Pancreas (tissue), 10 donors: ENCODE measurements around the gene ADIPOR1. TPM values are rescaled to one million over a fixed set of nuclear protein-coding genes. Genes with fewer than 3 reads are reported as not detected.

Experiments used
- ATAC-seq, 4 donors: fragments of 200-7000 bp; cut with Tn5 transposase; one replicate each; pipeline versions ENCODE4 v1.8.0 to v1.9.1; 2020; ENCODE audit warnings: mild to moderate bottlenecking in 4 of 4, moderate library complexity in 4 of 4
- DNase-seq, 6 donors: peaks; one replicate each; pipeline ENCODE4 v3.0.0-alpha.2; 2020
- FAIRE-seq: peaks from 2 replicates; lab custom pipeline; 2012; peaks lifted over from hg19 to GRCh38; lab: Jason Lieb, UNC
- H3K27ac ChIP-seq, 4 donors: fragments of 200-600 bp; sonication (generic); 1 replicate in 3 of 4; 2 replicates in 1 of 4; pipeline versions ENCODE4 v1.5.0 to v1.8.0; 2020
- H3K27me3 ChIP-seq, 4 donors: fragments of 200-600 bp; one replicate each; pipeline ENCODE4 v1.8.0; 2021
- H3K36me3 ChIP-seq, 3 donors: fragments of 200-600 bp; sonication (generic) in 1 of 3; one replicate each; pipeline versions ENCODE4 v1.5.0 to v1.8.0; 2020 to 2021
- H3K4me1 ChIP-seq, 3 donors: fragments of 200-600 bp; one replicate each; pipeline ENCODE4 v1.8.0; 2021
- H3K4me3 ChIP-seq, 4 donors: fragments of 200-600 bp; sonication (generic) in 2 of 4; one replicate each; pipeline versions ENCODE4 v1.5.0 to v1.8.0; 2020 to 2021
- H3K9me3 ChIP-seq, 4 donors: fragments of 200-600 bp; one replicate each; pipeline ENCODE4 v1.8.0; 2021
- WGBS, 2 donors: extraction: QIAGEN DNeasy Blood & Tissue Kit; methylation state at CpG; one replicate each; pipeline ENCODE4 v1.1.7; 2013; 5-methylcytosine and 5-hydroxymethylcytosine counted together
- intact Hi-C, 3 donors: fragments of 100-400 bp; cut with DNase I; formaldehyde crosslinking; loops; one replicate each; pipeline versions ENCODE4 v1.11.1 to v1.14.2; 2022
- polyA plus RNA-seq, 2 donors: library from polyadenylated mRNA; stranded (reverse); fragments of 200-250 nt; gene quantifications; one replicate each; pipeline ENCODE4 v1.2.3, GENCODE V29; 2013
- total RNA-seq, 6 donors: library from RNA; stranded (reverse); fragmentation: NEBNext Ultra II Directional in 4 of 6; extraction: Animal tissue kit (Norgen Biotek cat#: 25700) in 4 of 6; gene quantifications; one replicate each; pipeline versions ENCODE4 v1.2.1 to v1.2.4, GENCODE V29; 2021 to 2023
- TF ChIP-seq, protein P1 (sequence below), 4 donors: fragments of 200-600 bp; sonication (generic) in 3 of 4; IDR thresholded peaks; one replicate each; pipeline versions ENCODE4 v1.5.0 to v1.8.0; 2021; ENCODE audit warnings: antibody characterized with exemption in 4 of 4
- donor health status: healthy with polysubstance abuse.
- donor health status: DM: no; HTN: no; CAD: no; lungs with moderate emphysema.
- donor health status: DM: no; HTN: no; CAD: no.
- donor health status: control.
- donor health status: control.
- donor health status: Bipolar disorder and iron deficiency.
- donor health status: DM: yes; HTN: yes; CAD: no.
- donor health status: DM: no; HTN: no; CAD: no.
- donor health status: DM: no; HTN: no; CAD: no.
- donor health status: DM: yes; HTN: yes; CAD: no.

ADIPOR1 gene
- total and polyA plus RNA-seq, 8 donors: 27.9 to 52.2 (median 48.2) TPM

GRCh38 chr1:202959276-202959620, 1.1 kb upstream of the ADIPOR1 start:
- no peaks in the 10 kb centered on the region for H3K27me3 ChIP-seq
- no peaks in the 10 kb centered on the region for H3K36me3 ChIP-seq
- H3K4me3 ChIP-seq: no peak overlapping the region
- intact Hi-C loops: no loop called here
- TF ChIP-seq, protein P1, sequence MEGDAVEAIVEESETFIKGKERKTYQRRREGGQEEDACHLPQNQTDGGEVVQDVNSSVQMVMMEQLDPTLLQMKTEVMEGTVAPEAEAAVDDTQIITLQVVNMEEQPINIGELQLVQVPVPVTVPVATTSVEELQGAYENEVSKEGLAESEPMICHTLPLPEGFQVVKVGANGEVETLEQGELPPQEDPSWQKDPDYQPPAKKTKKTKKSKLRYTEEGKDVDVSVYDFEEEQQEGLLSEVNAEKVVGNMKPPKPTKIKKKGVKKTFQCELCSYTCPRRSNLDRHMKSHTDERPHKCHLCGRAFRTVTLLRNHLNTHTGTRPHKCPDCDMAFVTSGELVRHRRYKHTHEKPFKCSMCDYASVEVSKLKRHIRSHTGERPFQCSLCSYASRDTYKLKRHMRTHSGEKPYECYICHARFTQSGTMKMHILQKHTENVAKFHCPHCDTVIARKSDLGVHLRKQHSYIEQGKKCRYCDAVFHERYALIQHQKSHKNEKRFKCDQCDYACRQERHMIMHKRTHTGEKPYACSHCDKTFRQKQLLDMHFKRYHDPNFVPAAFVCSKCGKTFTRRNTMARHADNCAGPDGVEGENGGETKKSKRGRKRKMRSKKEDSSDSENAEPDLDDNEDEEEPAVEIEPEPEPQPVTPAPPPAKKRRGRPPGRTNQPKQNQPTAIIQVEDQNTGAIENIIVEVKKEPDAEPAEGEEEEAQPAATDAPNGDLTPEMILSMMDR (IDR thresholded peaks at IDR 0.05): no peak
- peaks cover 5 to 19% (median 18%) of the 10 kb centered on the region in 3 donors for H3K4me1 ChIP-seq
- FAIRE-seq (no peak), DNase-seq (no peak), ATAC-seq (peak in 1 of 4 donors; percentile 28)
- no peaks in the 10 kb centered on the region for H3K9me3 ChIP-seq
- 56 to 64% methylated on average over 1 of the region's 1 CpG for WGBS, 2 donors
- H3K27ac ChIP-seq: no peak overlapping the region

GRCh38 chr1:202958544-202959275, 598 bp upstream of the ADIPOR1 start:
- intact Hi-C loops: no loop called here
- H3K4me3 ChIP-seq: peak overlapping the region; percentile 81 to 100 (median 95)
- DNase-seq (no peak), FAIRE-seq (no peak), ATAC-seq (peak; percentile 4 to 33 (median 19))
- peaks cover 5 to 23% (median 22%) of the 10 kb centered on the region in 3 donors for H3K4me1 ChIP-seq
- no peaks in the 10 kb centered on the region for H3K9me3 ChIP-seq
- no peaks in the 10 kb centered on the region for H3K27me3 ChIP-seq
- peak overlapping the region in 1 of 4 donors; percentile 93 for H3K27ac ChIP-seq
- H3K36me3 ChIP-seq: no peaks in the 10 kb centered on the region
- 0 to 2% methylated on average over 10 of the region's 10 CpGs for WGBS, 2 donors
- TF ChIP-seq, protein P1 (IDR thresholded peaks at IDR 0.05): no peak

- DNase-seq (no peak), ATAC-seq (no peak), FAIRE-seq (no peak)
- Histone ChIP-seq H3K27ac (no peak overlapping the region), H3K4me3 (peak overlapping the region in 3 of 4 donors; percentile 81 to 100 (median 94)), H3K4me1 (peaks cover 5 to 31% (median 25%) of the 10 kb centered on the region in 3 donors), H3K27me3 (no peaks in the 10 kb centered on the region), H3K36me3 (no peaks in the 10 kb centered on the region), H3K9me3 (no peaks in the 10 kb centered on the region)
- TF ChIP-seq, protein P1 (IDR thresholded peaks at IDR 0.05): no peak
- 43 to 49% methylated on average over 6 of the region's 6 CpGs for WGBS, 2 donors
- intact Hi-C loops: no loop called here
Observed at GRCh38 chr1:202956969-202957368, 1.1 kb downstream of the ADIPOR1 start.

- H3K9me3 ChIP-seq: no peaks in the 10 kb centered on the region
- no peak for ATAC-seq
- TF ChIP-seq, protein P1 (IDR thresholded peaks at IDR 0.05): no peak
- DNase-seq: no peak
- H3K27ac ChIP-seq: no peak overlapping the region
- FAIRE-seq: no peak
- H3K36me3 ChIP-seq: peaks cover 0 to 4% (median 0%) of the 10 kb centered on the region in 3 donors
- H3K4me3 ChIP-seq: no peak overlapping the region
- H3K4me1 ChIP-seq: peaks cover 5 to 31% (median 31%) of the 10 kb centered on the region in 3 donors
- H3K27me3 ChIP-seq: no peaks in the 10 kb centered on the region
- 56 to 68% methylated on average over 6 of the region's 6 CpGs for WGBS, 2 donors
- intact Hi-C loops: no loop called here
Observed at GRCh38 chr1:202954057-202954745, 3.9 kb downstream of the ADIPOR1 start.
